ENCODE results near the gene HS3ST3A1. TPM values are rescaled to one million over a fixed set of nuclear protein-coding genes. Genes with fewer than 3 reads are reported as not detected.

Gene HS3ST3A1
- polyA plus RNA-seq, 3 donors = 0.20 TPM; not detected in 2

GRCh38 chr17:13576661-13577526, 24.8 kb downstream of the HS3ST3A1 start:
- no peaks in the 10 kb centered on the region for H3K79me2 ChIP-seq (ENCODE audit: insufficient read depth, low read length)
- H2AFZ ChIP-seq (ENCODE audit: insufficient read depth, low read depth, low read length, poor library complexity, severe bottlenecking) = no peak overlapping the region
- Mint-ChIP-seq H3K4me1 (no peaks in the 10 kb centered on the region), H3K4me3 (no peak overlapping the region), H3K9me3 (peaks cover 0 to 8% (median 3%) of the 10 kb centered on the region in 7 donors), H3K36me3 (no peaks in the 10 kb centered on the region), H3K27ac (no peak overlapping the region), H3K27me3 (ENCODE audit: low read depth in 3 of 3) (peaks cover 2 to 10% (median 3%) of the 10 kb centered on the region in 3 donors)
- WGBS (ENCODE audit: insufficient coverage) = no CpG with 5 or more reads among the region's 3 CpGs
- no peak overlapping the region for H3K9ac ChIP-seq (ENCODE audit: insufficient read depth, low read length, poor library complexity, severe bottlenecking)
- H3K27ac ChIP-seq (ENCODE audit: low read depth in 1 of 2, low read length in 2 of 2) = no peak overlapping the region
- no peak for DNase-seq
- H3K4me2 ChIP-seq (replicated peaks; ENCODE audit: extremely low read depth, low read length, poor library complexity, severe bottlenecking) = no peak overlapping the region
- no peaks in the 10 kb centered on the region for H3K36me3 ChIP-seq (replicated peaks in 1 of 2; ENCODE audit: control insufficient read depth in 1 of 2, insufficient read depth in 2 of 2, low read length in 2 of 2)
- no peaks in the 10 kb centered on the region for H4K20me1 ChIP-seq (ENCODE audit: insufficient read depth, low read length)
- H3K4me1 ChIP-seq (ENCODE audit: control insufficient read depth in 1 of 2, insufficient read depth in 2 of 2, low read length in 2 of 2) = no peaks in the 10 kb centered on the region
- intact Hi-C loops (cut with micrococcal nuclease) = no loop called here
- H3K9me3 ChIP-seq (replicated peaks in 1 of 2; ENCODE audit: control insufficient read depth in 1 of 2, insufficient read depth in 1 of 2, low read length in 2 of 2) = no peaks in the 10 kb centered on the region
- TF ChIP-seq CTCF (IDR thresholded peaks at IDR 0.05) = no peak
- H3K4me3 ChIP-seq (replicated peaks in 1 of 3; ENCODE audit: low read depth in 2 of 3, low read length in 3 of 3) = no peak overlapping the region
- no peaks in the 10 kb centered on the region for H3K27me3 ChIP-seq (ENCODE audit: control insufficient read depth in 2 of 2, insufficient read depth in 2 of 2, low read length in 2 of 2)

- Histone ChIP-seq H3K4me2 (replicated peaks; ENCODE audit: extremely low read depth, low read length, poor library complexity, severe bottlenecking) (no peak overlapping the region), H3K79me2 (ENCODE audit: insufficient read depth, low read length) (no peaks in the 10 kb centered on the region), H3K9me3 (replicated peaks in 1 of 2; ENCODE audit: control insufficient read depth in 1 of 2, insufficient read depth in 1 of 2, low read length in 2 of 2) (no peaks in the 10 kb centered on the region), H3K4me3 (replicated peaks in 1 of 3; ENCODE audit: low read depth in 2 of 3, low read length in 3 of 3) (no peak overlapping the region), H3K9ac (ENCODE audit: insufficient read depth, low read length, poor library complexity, severe bottlenecking) (no peak overlapping the region), H3K4me1 (ENCODE audit: control insufficient read depth in 1 of 2, insufficient read depth in 2 of 2, low read length in 2 of 2) (no peaks in the 10 kb centered on the region), H3K27me3 (ENCODE audit: control insufficient read depth in 2 of 2, insufficient read depth in 2 of 2, low read length in 2 of 2) (no peaks in the 10 kb centered on the region), H3K36me3 (replicated peaks in 1 of 2; ENCODE audit: control insufficient read depth in 1 of 2, insufficient read depth in 2 of 2, low read length in 2 of 2) (no peaks in the 10 kb centered on the region), H4K20me1 (ENCODE audit: insufficient read depth, low read length) (no peaks in the 10 kb centered on the region), H3K27ac (ENCODE audit: low read depth in 1 of 2, low read length in 2 of 2) (no peak overlapping the region), H2AFZ (ENCODE audit: insufficient read depth, low read depth, low read length, poor library complexity, severe bottlenecking) (no peak overlapping the region)
- WGBS (ENCODE audit: insufficient coverage) = 100% methylated on average over 4 of the region's 6 CpGs
- Mint-ChIP-seq H3K27me3 (ENCODE audit: low read depth in 3 of 3) (peaks cover 2 to 10% (median 3%) of the 10 kb centered on the region in 3 donors), H3K36me3 (no peaks in the 10 kb centered on the region), H3K4me1 (no peaks in the 10 kb centered on the region), H3K27ac (no peak overlapping the region), H3K9me3 (peaks cover 0 to 10% (median 3%) of the 10 kb centered on the region in 7 donors), H3K4me3 (no peak overlapping the region)
- TF ChIP-seq CTCF (IDR thresholded peaks at IDR 0.05) = no peak
- intact Hi-C loops (cut with micrococcal nuclease) = no loop called here
- no peak for DNase-seq
Measured at GRCh38 chr17:13575922-13576419, 25.8 kb downstream of the HS3ST3A1 start.

Measured in CD14-positive monocyte (primary cell).